ENCODE data around the gene PTBP3.

The PTBP3 gene

GRCh38 chr9:112361601-112362000, 28.2 kb upstream of the PTBP3 start:
- TF ChIP-seq, protein P1, sequence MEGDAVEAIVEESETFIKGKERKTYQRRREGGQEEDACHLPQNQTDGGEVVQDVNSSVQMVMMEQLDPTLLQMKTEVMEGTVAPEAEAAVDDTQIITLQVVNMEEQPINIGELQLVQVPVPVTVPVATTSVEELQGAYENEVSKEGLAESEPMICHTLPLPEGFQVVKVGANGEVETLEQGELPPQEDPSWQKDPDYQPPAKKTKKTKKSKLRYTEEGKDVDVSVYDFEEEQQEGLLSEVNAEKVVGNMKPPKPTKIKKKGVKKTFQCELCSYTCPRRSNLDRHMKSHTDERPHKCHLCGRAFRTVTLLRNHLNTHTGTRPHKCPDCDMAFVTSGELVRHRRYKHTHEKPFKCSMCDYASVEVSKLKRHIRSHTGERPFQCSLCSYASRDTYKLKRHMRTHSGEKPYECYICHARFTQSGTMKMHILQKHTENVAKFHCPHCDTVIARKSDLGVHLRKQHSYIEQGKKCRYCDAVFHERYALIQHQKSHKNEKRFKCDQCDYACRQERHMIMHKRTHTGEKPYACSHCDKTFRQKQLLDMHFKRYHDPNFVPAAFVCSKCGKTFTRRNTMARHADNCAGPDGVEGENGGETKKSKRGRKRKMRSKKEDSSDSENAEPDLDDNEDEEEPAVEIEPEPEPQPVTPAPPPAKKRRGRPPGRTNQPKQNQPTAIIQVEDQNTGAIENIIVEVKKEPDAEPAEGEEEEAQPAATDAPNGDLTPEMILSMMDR (IDR thresholded peaks at IDR 0.05; ENCODE audit: insufficient read depth, low read length, poor library complexity, severe bottlenecking) = peak; percentile 18
- no peak for DNase-seq (ENCODE audit: extremely low read depth, insufficient read length)
- Histone ChIP-seq H3K27me3 (replicated peaks; ENCODE audit: control insufficient read depth, insufficient read depth, low read length) (no peaks in the 10 kb centered on the region), H3K4me3 (replicated peaks; ENCODE audit: low read depth, low read length) (no peak overlapping the region), H3K36me3 (ENCODE audit: control insufficient read depth, insufficient read depth, low read length) (no peaks in the 10 kb centered on the region)

DNA sequence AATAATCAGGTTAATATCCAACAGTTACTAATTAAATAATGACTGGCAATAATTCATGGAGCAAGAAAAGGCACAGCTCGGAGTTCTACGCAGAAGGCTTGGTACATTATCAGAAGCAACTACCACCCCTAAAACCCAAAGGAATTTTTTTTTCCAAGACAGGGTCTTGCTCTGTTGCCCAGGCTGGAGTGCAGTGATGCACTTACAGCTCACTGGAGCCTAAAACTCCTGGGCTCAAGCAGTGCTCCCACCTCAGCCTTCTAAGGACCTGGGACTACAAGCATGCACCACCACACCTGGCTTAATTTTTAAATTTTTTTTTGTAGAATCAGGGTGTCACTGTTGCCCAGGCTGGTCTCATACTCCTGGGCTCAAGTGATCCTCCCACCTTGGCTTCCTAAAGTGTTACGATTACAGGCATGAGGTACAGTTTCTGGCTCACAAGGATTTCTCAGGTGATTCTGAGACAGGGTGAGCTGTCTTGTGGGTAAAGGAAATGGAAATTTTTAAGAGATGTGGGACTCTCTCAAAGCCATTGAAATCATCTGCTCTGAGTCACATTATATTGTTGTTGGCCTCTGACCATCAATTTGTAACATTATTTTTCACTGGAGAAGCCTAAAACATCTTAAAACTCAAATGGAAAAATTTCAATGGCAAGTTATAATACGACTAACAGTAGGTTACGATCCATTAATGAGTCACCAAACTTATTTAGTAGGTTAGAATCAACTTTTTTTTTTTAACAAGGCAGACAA, 26.8 kb upstream of the PTBP3 start:
- TF ChIP-seq, protein P1 (IDR thresholded peaks at IDR 0.05; ENCODE audit: insufficient read depth, low read length, poor library complexity, severe bottlenecking) = no peak
- Histone ChIP-seq H3K27me3 (replicated peaks; ENCODE audit: control insufficient read depth, insufficient read depth, low read length) (no peaks in the 10 kb centered on the region), H3K4me3 (replicated peaks; ENCODE audit: low read depth, low read length) (no peak overlapping the region), H3K36me3 (ENCODE audit: control insufficient read depth, insufficient read depth, low read length) (no peaks in the 10 kb centered on the region)
- no peak for DNase-seq (ENCODE audit: extremely low read depth, insufficient read length)

DNA sequence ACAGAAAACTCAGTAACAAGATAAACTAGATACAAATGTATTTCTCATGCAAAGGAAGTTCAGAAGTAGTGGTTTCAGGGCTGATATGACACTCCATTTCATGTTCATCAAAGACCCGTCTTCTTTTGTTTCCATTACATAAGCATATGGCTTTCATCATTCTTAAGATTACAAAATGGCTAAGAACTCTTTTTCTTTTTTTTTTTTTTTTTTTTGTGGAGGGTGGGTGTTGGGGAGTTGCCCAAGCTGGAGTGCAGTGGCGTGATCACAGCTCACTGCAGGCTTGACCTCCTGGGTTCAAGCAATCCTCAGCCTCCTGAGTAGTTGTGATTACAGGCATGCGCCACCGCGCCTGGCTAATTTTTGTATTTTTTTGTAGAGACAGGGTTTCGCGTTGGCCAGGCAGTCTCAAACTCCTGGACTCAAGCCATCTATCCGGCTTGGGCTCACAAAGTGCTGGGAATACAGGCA, 22.0 kb upstream of the PTBP3 start:
- TF ChIP-seq, protein P1 (IDR thresholded peaks at IDR 0.05; ENCODE audit: insufficient read depth, low read length, poor library complexity, severe bottlenecking) = no peak
- Histone ChIP-seq H3K4me3 (replicated peaks; ENCODE audit: low read depth, low read length) (no peak overlapping the region), H3K27me3 (replicated peaks; ENCODE audit: control insufficient read depth, insufficient read depth, low read length) (no peaks in the 10 kb centered on the region), H3K36me3 (ENCODE audit: control insufficient read depth, insufficient read depth, low read length) (no peaks in the 10 kb centered on the region)
- DNase-seq (ENCODE audit: extremely low read depth, insufficient read length) = peak; percentile 39

GRCh38 chr9:112354081-112354743, 20.8 kb upstream of the PTBP3 start:
- H3K36me3 ChIP-seq (ENCODE audit: control insufficient read depth, insufficient read depth, low read length) = no peaks in the 10 kb centered on the region
- H3K4me3 ChIP-seq (replicated peaks; ENCODE audit: low read depth, low read length) = no peak overlapping the region
- TF ChIP-seq, protein P1 (IDR thresholded peaks at IDR 0.05; ENCODE audit: insufficient read depth, low read length, poor library complexity, severe bottlenecking) = no peak
- no peaks in the 10 kb centered on the region for H3K27me3 ChIP-seq (replicated peaks; ENCODE audit: control insufficient read depth, insufficient read depth, low read length)
- DNase-seq (ENCODE audit: extremely low read depth, insufficient read length) = no peak

DNA sequence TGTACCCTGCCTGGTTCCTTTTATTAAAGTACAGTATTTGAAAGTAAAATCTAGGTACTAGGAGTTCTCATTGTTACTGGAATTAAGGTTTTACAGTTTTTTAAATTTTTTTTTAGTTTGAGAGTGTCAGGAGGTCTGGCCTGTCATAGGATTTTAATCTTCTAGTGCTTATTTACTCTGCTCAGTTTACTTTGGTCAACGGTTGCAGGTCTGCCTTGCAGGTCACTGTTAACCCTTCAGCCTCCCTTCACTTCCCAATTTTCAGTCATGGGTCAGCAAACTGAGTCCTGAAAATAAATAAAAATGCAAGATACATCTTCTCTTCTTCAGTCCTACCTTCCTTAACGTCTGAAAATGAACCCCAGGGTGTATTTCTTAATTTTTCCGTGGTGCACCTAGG, 18.8 kb upstream of the PTBP3 start:
- no peak for DNase-seq (ENCODE audit: extremely low read depth, insufficient read length)
- no peaks in the 10 kb centered on the region for H3K27me3 ChIP-seq (replicated peaks; ENCODE audit: control insufficient read depth, insufficient read depth, low read length)
- no peak overlapping the region for H3K4me3 ChIP-seq (replicated peaks; ENCODE audit: low read depth, low read length)
- TF ChIP-seq, protein P1 (IDR thresholded peaks at IDR 0.05; ENCODE audit: insufficient read depth, low read length, poor library complexity, severe bottlenecking) = no peak
- H3K36me3 ChIP-seq (ENCODE audit: control insufficient read depth, insufficient read depth, low read length) = no peaks in the 10 kb centered on the region

Data from GM06990 (cell line).